CD4-positive, alpha-beta T cell treated with Interleukin-6 at 100 ng/mL for 8 hours (primary cell): Measurements from ENCODE around the gene BEND3.
"Not testable (repeated sequence)": the region's sequence is repeated elsewhere in the genome, so short reads cannot be mapped to it uniquely, and the experiment has no call there.

Source experiments
- DNase-seq: peaks from one replicate; pipeline ENCODE4 v3.0.0-alpha.2; 2020; ENCODE audit warnings: mixed read lengths, low spot score

BEND3 gene

DNA sequence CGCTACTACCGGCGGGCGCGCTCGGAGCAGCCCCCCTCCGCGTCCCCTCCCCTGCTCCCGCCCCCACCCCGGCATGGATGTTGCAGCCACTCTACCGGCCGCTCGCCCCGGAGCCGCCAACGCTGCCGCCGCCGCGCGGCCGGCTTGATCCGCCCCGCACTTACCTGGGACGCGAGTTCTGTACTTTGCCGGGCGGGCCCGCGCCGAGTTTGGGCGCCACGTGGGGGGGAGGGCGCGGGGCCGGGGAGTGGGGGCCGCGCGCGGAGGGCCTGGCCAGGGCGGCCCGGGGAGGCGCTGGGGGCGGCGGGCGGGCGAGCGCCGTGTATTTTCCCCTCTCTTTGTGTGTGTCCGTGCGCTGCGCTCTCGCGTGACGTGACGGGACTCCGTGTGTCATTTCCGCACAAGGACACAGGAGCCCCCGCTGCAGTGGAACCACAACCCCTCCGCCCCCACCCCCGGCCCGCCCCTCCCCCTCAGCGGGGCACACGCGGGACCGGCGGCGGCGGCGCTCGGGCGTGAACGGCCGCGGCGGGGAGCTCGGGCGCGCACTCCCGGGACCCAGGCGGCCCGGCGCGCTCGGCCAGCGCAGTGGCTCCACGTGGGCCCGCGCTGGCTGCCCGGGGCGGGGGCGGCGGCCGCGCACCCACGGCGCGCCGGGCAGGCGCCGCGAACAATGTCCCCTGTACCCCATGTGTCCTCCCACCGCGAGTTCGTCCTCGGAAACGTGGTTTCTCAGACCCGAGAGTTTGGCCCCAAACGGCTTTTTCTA, at the start of gene BEND3:
Gene BEND3, minus strand, starts transcription at position 590 of the 769 bp plus-strand sequence. CDS start 16,230 bp downstream, outside the sequence.
- peak; percentile 49 for DNase-seq

DNA sequence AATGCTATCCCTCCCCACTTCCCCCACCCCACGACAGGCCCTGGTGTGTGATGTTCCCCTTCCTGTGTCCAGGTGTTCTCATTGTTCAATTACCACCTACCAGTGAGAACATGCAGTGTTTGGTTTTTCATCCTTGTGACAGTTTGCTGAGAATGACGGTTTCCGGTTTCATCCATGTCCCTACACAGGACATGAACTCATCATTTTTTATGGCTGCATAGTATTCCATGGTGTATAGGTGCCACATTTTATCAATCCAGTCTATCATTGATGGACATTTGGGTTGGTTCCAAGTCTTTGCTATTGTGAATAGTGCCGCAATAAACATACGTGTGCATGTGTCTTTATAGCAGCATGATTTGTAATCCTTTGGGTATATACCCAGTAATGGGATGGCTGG, 49.0 kb upstream of the BEND3 start:
- not testable (repeated sequence) for DNase-seq

DNA sequence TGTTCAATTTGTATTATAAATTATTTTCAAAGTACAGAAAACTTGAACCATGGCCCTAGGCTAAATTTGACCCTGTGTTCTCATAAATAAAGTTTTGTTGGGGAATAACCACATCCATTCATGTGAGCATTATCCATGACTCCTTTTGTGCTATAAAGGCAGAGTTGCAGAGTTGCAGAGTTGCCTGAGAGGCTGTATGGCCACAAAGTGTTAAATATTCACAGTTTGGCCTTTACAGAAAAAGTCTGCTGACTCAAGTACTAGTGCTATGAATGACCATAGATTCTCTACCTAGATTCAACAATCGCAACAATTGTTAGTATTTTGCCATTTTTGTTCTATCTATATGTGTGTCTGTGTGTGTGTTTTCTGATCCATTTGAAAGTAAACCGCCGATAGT, 46.2 kb upstream of the BEND3 start:
- DNase-seq: no peak

DNA sequence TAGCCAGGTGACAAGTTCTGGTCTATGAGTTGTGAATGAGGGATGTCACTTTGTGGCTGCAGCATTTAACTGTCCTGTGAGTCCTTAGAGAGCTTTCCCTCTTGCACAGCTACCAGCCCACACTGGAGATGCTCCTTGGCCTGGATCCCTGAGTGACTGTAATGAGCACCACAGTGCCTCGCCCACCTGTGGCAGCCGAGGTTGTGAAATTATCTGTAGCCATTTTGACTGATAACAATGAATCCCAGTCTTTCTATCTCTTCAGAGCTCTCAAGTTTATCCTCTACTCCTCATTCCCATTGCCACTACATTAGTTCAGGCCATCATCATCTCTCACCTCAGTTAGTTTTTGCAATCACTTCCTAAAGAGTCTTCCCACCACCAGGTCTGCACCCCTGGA, 41.3 kb upstream of the BEND3 start:
- DNase-seq: no peak

DNA sequence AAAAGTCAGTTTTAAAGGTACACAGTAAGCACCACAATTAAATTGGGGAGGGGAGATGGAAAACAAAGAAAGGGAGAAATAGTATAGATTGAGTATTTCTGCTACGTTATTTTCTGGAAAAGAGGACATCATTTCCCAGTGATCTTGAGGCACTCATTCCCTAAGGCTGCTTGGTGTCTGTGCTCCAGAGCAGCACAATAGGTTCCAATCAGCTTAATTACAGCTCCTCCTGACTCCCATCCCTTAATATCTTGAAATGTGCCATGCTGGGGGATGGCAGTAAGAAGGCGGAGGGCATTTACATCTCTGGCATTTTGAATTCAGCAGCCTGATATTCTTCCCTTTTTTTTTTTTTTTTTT, 39.5 kb upstream of the BEND3 start:
- no peak for DNase-seq

DNA sequence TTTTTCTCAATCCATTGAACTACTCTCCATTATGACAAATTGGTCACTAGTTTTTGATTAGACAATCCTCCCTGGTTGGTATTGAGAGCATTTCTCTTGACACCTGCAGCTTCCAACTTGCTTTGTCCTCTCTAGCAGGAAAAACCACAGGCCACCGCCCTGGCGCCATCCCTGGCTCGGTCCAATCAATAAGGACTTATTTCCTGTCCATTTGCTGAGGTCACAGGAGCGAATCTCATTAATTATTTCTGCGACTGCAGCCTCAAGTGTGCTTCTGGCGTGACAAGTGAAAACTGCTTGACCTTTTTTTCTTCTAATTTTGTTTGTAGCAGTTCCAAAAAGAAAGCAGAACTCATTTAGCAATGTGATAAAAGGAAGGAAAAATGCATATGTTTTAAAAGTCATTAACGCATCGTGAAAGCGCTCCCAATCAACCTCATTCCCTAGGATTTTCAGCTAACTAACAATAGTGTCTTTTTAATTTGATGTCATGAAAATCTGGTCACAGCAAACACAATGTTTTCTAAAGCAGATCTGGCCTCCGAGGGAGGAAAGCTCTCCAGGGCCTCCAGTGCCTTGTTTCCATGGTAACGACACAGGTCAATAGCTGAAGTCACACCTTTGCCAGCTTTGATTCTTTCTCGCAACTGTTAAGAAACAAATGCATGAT, 39.0 kb upstream of the BEND3 start:
- DNase-seq: no peak

DNA sequence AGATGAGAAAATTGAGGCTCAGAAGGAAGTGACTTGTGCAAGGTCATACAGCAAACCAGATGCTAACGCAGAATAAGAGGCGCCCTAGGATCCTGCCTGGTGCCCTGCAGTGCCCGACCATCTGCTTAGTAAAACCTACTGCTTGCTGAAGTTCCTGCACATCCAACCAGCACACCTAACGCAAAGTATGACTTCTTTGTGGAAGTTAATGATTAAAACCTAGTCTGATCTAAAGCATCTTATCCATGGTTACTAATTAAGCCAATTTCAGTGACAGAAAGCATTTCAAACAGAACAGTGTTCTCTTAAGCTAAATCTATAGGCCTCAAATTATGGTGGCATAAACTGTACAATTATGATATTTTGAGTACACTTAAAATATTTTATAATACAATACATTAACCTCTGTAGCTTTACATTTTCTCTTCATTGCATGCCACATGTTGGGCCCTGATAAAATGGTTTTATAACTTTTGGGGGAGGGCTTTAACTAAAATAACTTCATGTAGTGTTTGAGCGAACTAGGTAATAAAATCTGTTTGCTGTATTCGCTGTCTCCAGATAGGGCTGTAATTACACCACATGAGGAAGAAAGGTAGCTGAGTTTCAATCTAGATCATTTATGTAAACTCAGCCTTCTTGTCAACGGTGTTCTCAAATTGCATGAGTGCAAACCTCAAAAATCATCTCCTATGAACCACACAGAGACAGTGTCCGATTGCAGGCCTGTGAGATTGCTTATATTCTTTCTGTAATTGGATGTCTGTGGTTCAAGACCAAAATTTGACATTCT, 37.5 kb upstream of the BEND3 start:
- DNase-seq: no peak

DNA sequence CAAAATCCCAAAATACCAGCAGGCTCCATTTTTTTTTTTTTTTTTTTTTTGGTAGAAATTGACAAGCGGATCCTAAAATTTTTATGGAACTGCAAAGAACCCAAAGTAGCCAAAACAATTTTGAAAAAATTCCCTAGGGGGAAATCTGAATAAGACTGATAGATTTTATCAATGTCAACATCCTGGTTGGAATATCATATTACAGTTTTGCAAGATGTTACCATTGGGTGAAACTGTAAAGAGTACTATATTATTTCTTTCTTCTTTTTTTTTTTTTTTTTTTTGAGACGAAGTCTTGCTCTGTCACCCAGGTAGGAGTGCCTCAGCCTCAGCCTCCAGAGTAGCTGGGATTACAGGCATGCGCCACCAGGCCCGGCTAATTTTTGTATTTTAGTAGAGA, 29.4 kb upstream of the BEND3 start:
- DNase-seq: no peak

DNA sequence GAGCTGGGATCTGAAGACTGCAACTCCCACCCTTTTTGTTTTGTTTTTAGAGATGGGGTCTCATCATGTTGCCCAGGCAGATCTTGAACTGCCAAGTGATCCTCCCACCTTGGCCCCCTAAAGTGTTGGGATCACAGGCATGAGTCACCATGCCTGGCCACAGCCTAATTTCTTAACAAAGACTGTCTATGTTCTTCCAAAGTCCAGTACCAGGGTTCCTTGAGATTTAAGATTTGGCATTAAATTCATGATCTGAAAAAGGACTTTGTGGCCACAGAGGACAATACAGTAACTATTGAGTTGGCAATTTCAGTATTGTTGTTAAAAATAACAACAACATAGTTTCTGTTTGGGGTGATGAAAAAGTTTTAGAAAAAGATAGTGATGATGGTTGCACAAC, 28.7 kb upstream of the BEND3 start:
- no peak for DNase-seq

DNA sequence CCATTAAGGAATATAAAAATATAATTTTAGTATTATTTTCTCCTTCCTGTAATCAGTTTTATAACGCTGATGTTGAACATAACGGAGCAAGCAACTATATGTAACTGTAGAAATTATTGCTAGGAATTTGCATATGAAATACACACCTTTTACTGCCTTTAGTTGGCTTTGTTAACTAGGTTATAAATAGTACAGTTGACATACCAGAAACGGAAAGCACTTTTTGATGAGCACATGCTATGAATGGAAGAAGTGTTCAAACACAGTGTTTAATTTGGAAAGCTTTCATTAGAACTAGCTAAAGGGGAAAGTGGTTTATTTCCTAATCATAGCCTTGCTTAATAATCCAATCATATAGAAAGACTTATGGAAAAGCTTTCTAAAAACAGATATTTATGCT, 25.3 kb upstream of the BEND3 start:
- no peak for DNase-seq

DNA sequence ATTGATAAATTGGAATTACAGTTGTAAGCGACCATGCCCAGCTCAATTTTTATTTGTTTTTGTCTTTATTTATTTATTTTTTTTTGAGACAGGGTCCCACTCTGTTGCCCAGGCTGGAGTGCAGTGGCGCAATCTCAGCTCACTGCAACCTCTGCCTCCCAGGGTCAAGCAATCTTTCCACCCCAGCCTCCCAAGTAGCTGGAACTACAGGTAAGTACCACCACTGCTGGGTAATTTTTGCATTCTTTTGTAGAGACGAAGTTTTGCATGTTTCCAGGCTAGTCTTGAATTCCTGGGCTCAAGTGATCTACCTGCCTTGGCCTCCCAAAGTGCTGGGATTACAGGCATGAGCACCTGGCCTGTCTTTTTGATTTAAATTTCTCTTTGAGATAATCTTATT, 21.0 kb upstream of the BEND3 start:
- DNase-seq: not testable (repeated sequence)

DNA sequence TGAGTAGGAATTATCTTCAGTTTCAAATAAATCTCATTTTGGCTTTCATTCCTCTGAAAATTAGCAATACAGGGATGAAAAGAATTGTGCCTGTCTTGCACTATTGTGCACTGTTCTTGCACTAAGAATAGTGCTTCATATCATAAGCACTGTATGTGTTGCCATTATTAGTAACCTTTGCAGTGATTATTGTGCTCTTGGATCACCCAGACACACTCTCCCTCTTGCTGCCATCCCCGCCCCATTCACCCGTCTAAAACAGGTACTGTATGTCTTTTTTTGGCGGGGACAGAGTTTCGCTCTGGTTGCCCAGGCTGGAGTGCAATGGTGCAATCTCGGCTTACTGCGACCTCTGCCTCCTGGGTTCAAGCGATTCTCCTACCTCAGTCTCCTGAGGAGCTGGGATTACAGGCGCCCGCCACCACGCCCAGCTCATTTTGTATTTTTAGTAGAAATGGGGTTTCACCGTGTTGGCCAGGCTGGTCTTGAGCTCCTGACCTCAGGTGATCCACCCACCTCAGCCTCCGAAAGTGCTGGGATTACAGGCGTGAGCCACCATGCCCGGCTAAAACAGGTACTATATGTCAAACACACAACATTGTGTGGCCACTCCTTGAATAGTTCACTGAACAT, 19.8 kb upstream of the BEND3 start:
- DNase-seq: not testable (repeated sequence)

DNA sequence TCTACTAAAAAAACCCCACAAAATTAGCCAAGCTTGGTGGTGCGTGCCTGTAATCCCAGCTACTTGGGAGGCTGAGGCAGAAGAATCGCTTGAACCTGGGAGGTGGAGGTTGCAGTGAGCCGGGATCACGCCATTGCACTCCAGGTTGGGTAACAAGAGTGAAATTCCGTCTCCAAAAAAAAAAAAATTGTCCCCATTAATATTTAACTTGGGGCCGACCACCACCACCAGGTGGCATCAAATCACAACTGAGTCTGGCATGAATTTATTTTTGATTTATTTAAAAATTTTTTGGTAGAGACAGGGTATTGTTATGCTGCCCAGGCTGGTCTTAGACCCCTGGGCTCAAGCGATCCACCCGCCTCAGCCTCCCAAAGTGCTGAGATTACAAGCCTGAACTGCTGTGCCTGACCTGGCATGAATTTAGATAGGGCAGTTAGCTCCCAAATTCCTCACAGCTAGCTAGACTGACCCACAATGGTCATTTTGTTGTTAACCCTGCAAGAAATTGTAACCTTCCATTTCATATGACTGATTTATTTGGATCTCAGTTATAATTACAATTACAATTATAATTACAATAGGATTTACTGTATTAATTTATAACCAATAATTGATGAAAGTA, 17.1 kb upstream of the BEND3 start:
- DNase-seq: no peak

DNA sequence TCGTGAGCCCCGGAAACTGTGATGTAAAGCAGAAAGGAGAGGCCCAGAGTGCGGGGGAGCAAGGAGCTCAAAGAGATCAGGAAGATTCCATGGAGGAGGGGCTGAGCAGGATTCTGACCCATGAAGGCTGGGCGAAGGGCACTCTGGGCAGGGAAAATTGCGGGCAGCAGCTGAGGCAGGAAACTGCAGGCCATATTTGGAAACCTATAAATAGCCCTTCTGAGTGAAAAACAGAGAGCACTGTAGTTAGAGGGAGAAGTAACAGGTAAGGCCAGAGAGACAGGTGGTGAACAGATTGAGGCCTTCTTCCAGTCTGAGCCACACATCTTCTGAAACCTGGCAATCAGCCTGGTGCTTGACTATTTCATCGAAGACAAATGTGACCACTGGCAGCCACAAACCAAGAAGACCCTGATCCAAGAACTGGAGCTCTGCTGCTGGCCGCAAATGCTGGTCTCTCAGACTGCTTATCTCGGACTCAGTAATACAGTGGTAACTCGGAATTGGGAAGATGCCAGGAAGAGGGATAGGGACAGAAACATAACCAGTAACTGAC, 14.1 kb upstream of the BEND3 start:
- no peak for DNase-seq

DNA sequence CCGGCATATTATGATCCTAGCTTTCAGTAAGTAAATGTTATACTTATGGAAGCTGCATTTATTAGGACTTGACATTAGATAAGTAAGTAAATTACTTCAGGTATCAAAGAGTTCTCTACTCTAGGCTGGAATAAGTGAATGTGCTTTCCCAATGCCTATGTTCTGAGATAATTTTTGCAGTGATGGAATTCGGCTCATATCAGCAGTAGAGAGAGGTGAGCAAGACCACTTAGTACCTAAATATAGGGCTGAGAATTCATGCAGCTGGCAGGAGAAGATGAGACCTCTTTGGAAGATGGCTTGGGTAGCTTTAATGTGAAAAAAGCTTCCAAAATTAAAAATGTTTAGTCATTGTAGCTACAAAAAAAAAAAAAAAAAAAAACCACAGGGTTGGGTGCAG, 13.3 kb upstream of the BEND3 start:
- no peak for DNase-seq

DNA sequence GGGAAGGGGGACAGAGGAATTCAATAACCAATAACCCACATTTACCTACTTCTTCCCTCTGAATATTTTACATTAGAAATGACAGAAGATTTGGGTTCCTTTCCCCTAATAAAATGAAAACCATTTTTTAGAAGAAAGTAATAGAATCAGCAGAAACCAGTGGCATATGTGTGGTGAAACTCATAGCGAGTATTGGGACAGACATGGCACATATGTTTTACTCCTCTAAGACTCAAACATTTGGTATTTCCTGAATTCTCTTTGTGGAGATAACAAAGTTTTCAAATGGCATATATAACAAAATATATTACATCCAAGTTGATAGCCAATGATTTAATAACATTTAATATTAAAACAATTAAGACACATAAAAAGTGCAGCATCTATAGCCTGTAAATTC, 12.9 kb upstream of the BEND3 start:
- DNase-seq: no peak

DNA sequence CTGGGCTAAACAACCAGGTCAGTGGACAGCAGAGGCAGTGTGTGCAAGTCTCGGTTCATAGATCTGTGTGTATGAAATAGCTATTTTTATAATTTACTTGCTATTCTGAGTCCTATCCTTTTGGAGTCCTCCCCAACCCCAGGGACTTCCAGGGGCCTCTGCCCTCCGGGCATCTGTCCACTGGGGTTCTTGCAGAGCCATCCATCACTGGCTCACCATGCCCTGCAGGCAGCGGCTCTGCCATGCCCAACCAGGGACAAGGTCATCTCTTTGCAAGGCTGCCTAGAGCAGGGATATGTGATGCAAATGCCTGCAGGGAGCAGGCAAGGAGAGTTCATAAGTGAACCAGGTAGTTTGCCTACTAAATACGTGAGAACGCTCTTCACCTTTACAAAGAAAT, 10.5 kb upstream of the BEND3 start:
- DNase-seq: no peak

DNA sequence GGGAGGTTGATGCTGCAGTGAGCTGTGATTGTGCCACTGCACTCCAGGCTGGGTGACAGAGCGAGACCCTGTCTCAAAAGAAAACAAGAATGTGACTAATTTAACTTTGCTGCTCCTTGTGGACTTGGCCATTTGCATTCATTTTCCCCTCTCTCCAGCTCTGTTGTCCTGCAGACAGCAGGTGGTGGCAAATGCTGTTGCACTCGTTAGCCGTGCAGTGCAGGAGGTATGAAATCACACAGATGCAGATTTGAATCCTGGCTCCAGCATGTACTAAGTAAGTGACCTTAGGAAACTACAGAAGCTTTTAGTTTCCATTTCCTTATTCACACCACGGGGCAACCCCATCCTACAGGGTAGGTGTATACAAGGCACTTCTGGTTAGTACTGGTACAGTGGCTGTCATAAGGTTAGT, 9.6 kb upstream of the BEND3 start:
- DNase-seq: no peak

DNA sequence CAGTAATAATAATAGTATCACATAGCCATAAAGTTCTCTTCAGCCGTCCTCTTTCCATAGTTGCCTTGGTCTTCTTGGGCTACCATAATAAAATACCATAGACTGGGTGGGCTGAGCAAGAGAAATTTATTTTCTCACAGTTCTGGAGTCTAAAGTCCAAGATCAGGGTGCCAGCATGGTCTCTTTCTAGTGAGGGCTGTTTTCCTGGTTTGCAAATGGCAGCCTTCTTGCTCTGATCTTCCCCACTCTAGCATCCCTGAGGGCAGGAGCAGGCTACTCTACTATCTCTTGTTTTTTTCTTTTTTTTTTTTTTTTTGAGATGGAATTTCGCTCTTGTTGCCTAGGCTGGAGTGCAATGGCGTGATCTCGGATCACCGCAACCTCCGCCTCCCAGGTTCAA, 8.2 kb upstream of the BEND3 start:
- no peak for DNase-seq

DNA sequence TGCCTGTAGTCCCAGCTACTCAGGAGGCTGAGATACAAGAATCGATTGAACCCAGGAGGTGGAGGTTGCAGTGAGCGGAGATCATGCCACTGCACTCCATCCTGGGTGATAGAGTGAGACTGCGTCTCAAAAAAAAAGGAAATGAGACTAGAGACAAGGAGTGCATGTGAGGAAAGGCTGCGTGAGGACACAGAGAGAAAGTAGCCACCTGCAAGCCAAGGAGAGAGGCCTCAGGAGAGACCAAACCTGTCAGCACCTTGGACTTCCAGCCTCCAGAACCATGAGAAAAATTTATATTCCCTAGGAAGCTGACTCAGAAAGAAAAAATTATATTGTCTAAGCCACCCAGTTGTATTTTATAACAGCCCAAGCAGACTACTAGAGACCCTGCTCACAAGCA, 7.4 kb upstream of the BEND3 start:
- no peak for DNase-seq

DNA sequence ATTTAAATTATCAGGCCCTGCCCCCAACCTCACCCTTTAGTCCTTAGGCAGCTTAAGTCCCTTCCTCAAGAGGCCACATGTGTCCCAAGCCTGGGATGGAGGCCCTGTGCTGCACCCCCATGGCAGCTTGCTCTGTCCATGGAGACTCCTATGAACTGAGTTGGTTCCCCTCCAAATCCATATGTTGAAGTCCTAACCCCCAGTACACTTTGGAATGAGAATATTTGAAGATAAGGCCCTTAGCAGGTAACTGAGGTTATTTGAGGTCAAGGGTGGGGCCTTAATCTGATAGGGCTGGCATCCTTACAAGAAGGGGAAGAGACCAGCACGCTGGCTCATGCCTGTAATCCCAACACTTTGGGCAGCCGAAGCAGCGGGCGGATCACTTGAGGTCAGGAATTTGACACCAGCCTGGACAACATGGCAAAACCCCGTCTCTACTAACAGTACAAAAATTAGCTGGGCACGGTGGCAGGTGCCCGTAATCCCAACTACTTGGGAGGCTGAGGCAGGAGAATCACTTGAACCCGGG, 6.7 kb upstream of the BEND3 start:
- DNase-seq: no peak

DNA sequence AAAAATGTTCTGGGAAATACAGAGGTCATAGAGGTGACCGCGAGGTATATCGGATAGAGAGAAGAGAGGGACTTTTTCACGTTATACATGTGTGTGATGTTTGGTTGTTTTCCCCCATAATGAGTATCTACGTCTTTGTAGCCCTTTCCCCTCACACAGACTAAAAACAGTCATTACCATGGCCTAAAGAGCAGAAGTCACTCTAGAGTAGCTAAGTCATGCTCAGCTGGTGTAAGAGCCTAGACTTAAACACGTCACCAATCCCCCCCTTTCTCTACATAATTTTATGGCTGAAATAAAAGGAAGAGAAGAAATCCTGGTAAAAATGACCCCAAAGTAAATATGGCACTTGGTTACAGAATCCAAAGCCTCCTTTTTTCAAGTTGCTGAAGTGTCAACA, 6.0 kb upstream of the BEND3 start:
- DNase-seq: no peak
